Chondrocyte (in vitro differentiated cells): ENCODE measurements around the gene RFX1. TPM values are rescaled to one million over a fixed set of nuclear protein-coding genes. Genes with fewer than 3 reads are reported as not detected.

ENCODE experiments used
- DNase-seq: peaks from one replicate; pipeline ENCODE4 v3.0.0; 2021; ENCODE audit warnings: mixed read lengths, low spot score
- H3K27ac Mint-ChIP-seq: one replicate; pipeline ENCODE4 v1.8.0; 2021; ENCODE audit warnings: mild to moderate bottlenecking, moderate library complexity, mixed read lengths; ENCODE audit not compliant: unreplicated experiment
- H3K27me3 Mint-ChIP-seq: 2 replicates; pipeline ENCODE4 v1.8.0; 2021; ENCODE audit warnings: low read depth, mixed read lengths
- H3K36me3 Mint-ChIP-seq: 2 replicates; pipeline ENCODE4 v1.8.0; 2021; ENCODE audit warnings: low read depth, mixed read lengths
- H3K4me1 Mint-ChIP-seq: 2 replicates; pipeline ENCODE4 v1.8.0; 2021; ENCODE audit warnings: low read depth, mild to moderate bottlenecking, mixed read lengths
- H3K4me3 Mint-ChIP-seq: one replicate; pipeline ENCODE4 v1.8.0; 2021; ENCODE audit warnings: mild to moderate bottlenecking, moderate library complexity, mixed read lengths; ENCODE audit not compliant: unreplicated experiment
- H3K9me3 Mint-ChIP-seq: 2 replicates; pipeline ENCODE4 v1.8.0; 2021; ENCODE audit warnings: low read depth, mixed read lengths
- total RNA-seq: library from RNA; stranded (reverse); gene quantifications from 3 replicates; pipeline ENCODE4 v1.2.1, GENCODE V29; 2021
- TF ChIP-seq, protein P1 (sequence below): fragments of 200-600 bp; sonication (generic); IDR thresholded peaks from 2 replicates; pipeline ENCODE4 v1.5.0; 2021; ENCODE audit warnings: antibody characterized with exemption, mild to moderate bottlenecking, moderate library complexity

Gene RFX1
- total RNA-seq, 1 donor from 2014 or later = 9.4 TPM

DNA sequence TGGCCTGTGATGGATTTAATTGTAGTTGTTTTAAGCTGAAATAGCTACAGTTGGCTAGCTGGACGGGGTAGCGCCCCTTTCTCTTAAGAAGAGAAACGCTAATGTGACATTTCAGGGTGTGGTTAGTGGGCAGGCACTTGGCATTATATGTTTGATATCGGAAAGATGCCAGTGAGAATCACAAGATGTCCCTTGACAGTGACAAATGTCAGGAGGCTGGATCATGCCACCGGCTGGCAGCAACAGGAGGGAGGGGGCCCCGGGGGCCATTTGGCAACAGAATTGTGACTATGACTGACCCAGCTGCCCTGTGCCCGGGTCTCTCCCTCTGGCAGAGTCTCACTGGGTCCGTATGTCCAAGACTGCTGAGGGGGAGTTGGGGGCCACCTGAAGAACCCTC lies 49.1 kb downstream of the RFX1 start:
- H3K36me3 Mint-ChIP-seq = peaks cover 17% of the 10 kb centered on the region
- DNase-seq = no peak
- TF ChIP-seq, protein P1, sequence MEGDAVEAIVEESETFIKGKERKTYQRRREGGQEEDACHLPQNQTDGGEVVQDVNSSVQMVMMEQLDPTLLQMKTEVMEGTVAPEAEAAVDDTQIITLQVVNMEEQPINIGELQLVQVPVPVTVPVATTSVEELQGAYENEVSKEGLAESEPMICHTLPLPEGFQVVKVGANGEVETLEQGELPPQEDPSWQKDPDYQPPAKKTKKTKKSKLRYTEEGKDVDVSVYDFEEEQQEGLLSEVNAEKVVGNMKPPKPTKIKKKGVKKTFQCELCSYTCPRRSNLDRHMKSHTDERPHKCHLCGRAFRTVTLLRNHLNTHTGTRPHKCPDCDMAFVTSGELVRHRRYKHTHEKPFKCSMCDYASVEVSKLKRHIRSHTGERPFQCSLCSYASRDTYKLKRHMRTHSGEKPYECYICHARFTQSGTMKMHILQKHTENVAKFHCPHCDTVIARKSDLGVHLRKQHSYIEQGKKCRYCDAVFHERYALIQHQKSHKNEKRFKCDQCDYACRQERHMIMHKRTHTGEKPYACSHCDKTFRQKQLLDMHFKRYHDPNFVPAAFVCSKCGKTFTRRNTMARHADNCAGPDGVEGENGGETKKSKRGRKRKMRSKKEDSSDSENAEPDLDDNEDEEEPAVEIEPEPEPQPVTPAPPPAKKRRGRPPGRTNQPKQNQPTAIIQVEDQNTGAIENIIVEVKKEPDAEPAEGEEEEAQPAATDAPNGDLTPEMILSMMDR = no peak
- no peak overlapping the region for H3K27ac Mint-ChIP-seq
- H3K4me1 Mint-ChIP-seq = peaks cover 10% of the 10 kb centered on the region
- no peaks in the 10 kb centered on the region for H3K27me3 Mint-ChIP-seq
- H3K4me3 Mint-ChIP-seq = no peak overlapping the region
- no peaks in the 10 kb centered on the region for H3K9me3 Mint-ChIP-seq

DNA sequence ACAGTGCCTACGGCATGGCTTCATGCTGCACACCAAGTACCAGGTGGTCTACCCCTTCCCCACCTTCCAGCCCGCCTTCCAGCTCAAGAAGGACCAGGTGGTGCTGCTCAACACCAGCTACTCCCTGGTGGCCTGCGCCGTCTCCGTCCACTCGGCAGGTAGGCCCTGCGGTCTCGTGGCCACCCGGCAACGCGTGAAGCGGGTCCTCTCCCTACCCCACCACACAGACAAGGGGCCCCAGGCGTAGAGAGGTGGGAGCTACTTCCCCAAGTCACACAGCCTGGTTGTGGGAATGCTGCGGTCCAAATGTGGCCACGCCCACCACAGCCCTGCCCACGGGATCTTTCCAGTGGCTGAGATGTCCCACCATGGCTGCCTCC lies 49.8 kb downstream of the RFX1 start:
- H3K27me3 Mint-ChIP-seq = no peaks in the 10 kb centered on the region
- DNase-seq = no peak
- TF ChIP-seq, protein P1 = no peak
- H3K4me3 Mint-ChIP-seq = no peak overlapping the region
- H3K27ac Mint-ChIP-seq = no peak overlapping the region
- H3K9me3 Mint-ChIP-seq = no peaks in the 10 kb centered on the region
- H3K4me1 Mint-ChIP-seq = peaks cover 12% of the 10 kb centered on the region
- H3K36me3 Mint-ChIP-seq = peaks cover 13% of the 10 kb centered on the region

DNA sequence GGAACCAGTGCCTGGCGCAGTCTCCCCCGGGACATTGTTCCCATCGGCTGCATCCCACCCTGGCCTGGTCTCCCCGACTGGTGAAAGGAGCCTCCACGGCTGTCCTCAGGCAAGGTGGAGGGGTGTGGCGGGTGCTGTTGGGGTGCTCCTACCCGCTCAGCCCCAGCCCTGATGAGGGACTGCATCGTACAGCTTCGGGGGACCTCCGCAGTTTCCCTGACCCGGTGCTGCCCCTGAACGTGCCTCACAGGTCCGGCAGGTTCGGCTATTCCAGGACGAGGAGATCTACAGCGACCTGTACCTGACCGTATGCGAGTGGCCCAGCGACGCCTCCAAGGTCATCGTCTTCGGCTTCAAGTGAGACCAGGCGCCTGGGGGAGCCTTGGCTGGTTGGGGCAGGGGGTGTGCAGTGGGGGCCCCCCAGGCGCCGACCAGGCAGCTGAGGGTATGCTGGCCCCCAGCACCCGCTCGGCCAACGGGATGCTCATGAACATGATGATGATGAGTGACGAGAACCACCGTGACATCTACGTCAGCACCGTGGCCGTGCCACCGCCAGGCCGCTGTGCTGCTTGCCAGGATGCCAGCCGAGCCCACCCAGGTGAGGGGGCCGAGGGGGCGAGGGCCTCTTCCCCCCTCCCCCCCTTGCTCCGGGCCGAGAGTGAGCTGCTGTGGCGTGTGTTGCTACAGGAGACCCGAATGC lies 50.3 kb downstream of the RFX1 start:
- Mint-ChIP-seq H3K4me3 (no peak overlapping the region), H3K4me1 (peaks cover 12% of the 10 kb centered on the region), H3K36me3 (peaks cover 11% of the 10 kb centered on the region), H3K9me3 (no peaks in the 10 kb centered on the region), H3K27me3 (no peaks in the 10 kb centered on the region), H3K27ac (no peak overlapping the region)
- TF ChIP-seq, protein P1 = no peak
- no peak for DNase-seq

DNA sequence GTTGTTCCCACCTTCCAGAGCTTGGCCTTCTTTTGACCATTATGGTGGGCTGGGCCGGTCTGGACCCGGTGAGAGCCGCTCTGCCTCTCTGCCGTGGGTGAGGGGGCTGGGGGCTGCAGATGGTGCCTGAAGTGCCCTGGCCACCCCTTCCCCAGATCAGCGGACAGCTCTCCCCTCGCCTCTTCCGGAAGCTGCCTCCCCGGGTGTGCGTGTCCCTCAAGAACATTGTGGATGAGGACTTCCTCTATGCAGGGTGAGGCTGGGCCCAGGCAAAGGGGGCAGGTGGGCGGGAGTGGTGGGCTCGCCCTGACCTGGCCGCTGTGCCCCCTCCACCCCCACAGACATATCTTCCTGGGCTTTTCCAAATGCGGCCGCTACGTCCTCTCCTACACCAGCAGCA lies 51.9 kb downstream of the RFX1 start:
- no peak overlapping the region for H3K27ac Mint-ChIP-seq
- peaks cover 12% of the 10 kb centered on the region for H3K4me1 Mint-ChIP-seq
- no peak for DNase-seq
- H3K27me3 Mint-ChIP-seq = no peaks in the 10 kb centered on the region
- no peak overlapping the region for H3K4me3 Mint-ChIP-seq
- peaks cover 8% of the 10 kb centered on the region for H3K36me3 Mint-ChIP-seq
- H3K9me3 Mint-ChIP-seq = no peaks in the 10 kb centered on the region
- TF ChIP-seq, protein P1 = no peak

DNA sequence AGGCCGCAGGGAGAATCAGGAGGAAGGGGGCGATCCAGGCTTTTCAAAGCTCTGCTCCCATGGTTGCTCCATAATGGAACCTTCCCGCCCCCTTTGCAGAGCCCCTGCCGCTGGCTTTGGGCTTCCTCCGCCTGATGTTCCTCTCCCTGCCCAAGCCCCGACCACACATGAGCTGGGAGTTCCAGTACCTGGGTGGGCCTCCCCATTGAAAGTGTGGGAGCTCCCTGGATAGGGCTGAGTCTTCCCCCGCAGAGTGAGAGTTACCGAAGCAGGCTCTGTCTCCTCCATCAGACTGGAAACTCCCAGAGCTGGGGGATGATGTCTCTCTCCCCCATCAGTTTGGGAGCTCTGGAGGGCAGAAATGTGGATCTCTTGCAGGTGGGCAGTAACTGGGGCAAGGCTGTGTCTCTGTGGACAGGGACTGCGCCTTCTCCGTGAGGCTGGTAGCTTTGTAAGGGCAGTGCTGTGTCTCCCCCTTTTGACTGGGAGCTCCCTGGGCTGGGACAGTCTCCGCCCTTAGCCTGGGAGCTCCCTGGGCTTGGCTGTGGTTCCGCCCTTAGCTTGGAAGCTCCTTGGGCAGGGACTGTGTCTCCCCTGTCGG lies 53.1 kb downstream of the RFX1 start:
- Mint-ChIP-seq H3K27ac (peak overlapping the region; percentile 12), H3K36me3 (peaks cover 5% of the 10 kb centered on the region), H3K4me3 (peak overlapping the region; percentile 81), H3K27me3 (no peaks in the 10 kb centered on the region), H3K4me1 (peaks cover 12% of the 10 kb centered on the region), H3K9me3 (no peaks in the 10 kb centered on the region)
- TF ChIP-seq, protein P1 = peak; percentile 48
- DNase-seq = no peak
